ENCODE results near the gene MRPS9. TPM values are rescaled to one million over a fixed set of nuclear protein-coding genes. Genes with fewer than 3 reads are reported as not detected.

Gene MRPS9
- polyA plus RNA-seq, 10 donors = 26.5 to 33.1 (median 29.5) TPM

DNA sequence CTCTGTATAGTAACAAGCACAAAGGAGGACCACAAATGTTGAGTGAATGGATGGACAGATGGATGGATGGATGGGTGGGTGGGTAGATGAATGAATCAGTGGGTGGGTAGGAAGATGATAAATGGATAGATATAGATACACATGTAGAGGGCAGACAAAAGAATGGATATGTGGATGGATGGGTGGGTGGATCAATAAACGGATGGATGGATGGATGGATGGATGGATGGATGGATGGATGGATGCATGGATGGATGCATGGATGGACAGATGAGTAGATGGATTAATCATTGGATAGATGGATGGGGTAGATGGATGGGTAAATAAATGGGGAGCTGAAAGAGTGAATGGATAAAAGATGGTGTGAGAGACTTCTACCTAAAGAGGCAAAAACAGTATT lies 111.4 kb downstream of the MRPS9 start:
- no peak for DNase-seq

Other genes with a start within 250 kb of the MRPS9 start
- gene POU3F3, start 184.0 kb upstream of the MRPS9 start, polyA plus RNA-seq (ENCODE audit: insufficient read length in 10 of 10) = 1 to 10 TPM in 1 of 10 donors, under 1 TPM in 8, not detected in 1; 0.08 to 2.9 (median 0.29) TPM
- under 1 TPM in 1 of 10 donors, not detected in 9; 0.09 TPM for gene GPR45, start 203.7 kb downstream of the MRPS9 start, polyA plus RNA-seq (ENCODE audit: insufficient read length in 10 of 10)